ENCODE data around the gene MTARC2.

- TF ChIP-seq EZH2 (IDR thresholded peaks at IDR 0.05; ENCODE audit: low read length) (no peak), CTCF (optimal IDR thresholded peaks at IDR 0.05 in 1 of 3, IDR thresholded peaks at IDR 0.05 in 1 of 3, conservative IDR thresholded peaks at IDR 0.05 in 1 of 3; ENCODE audit: extremely low read depth in 1 of 3, insufficient read depth in 2 of 3, low read length in 3 of 3) (no peak)
These were observed 42.3 kb upstream of the MTARC2 start for GRCh38 chr1:220705782-220706181.

Measured in keratinocyte (primary cell).